ENCODE data around the gene CDH3. TPM values are rescaled to one million over a fixed set of nuclear protein-coding genes. Genes with fewer than 3 reads are reported as not detected.

CDH3 gene
- polyA plus RNA-seq, 2 of the 4 experiments (the other 2 are of a cell fraction) = 0.08 to 0.25 TPM

GRCh38 chr16:68704232-68704867, 59.2 kb downstream of the CDH3 start (continued):
- no peak for TF ChIP-seq HES2 (IDR thresholded peaks at IDR 0.05)
- TF ChIP-seq, protein P1, sequence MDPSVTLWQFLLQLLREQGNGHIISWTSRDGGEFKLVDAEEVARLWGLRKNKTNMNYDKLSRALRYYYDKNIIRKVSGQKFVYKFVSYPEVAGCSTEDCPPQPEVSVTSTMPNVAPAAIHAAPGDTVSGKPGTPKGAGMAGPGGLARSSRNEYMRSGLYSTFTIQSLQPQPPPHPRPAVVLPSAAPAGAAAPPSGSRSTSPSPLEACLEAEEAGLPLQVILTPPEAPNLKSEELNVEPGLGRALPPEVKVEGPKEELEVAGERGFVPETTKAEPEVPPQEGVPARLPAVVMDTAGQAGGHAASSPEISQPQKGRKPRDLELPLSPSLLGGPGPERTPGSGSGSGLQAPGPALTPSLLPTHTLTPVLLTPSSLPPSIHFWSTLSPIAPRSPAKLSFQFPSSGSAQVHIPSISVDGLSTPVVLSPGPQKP (IDR thresholded peaks at IDR 0.05; ENCODE audit: low read depth, low read length) = no peak
- TF ChIP-seq CBX8 (IDR thresholded peaks at IDR 0.05) = no peak
- TF ChIP-seq EHF (CRISPR knock-in tag; IDR thresholded peaks at IDR 0.05) = no peak
- no peak for TF ChIP-seq KDM1A (IDR thresholded peaks at IDR 0.05; ENCODE audit: low read depth)
- TF ChIP-seq HOXA7 (CRISPR knock-in tag; IDR thresholded peaks at IDR 0.05) = no peak
- TF ChIP-seq ZFP36 (IDR thresholded peaks at IDR 0.05; ENCODE audit: borderline replicate concordance, partially characterized antibody) = no peak
- TF ChIP-seq HMGXB4 (CRISPR knock-in tag; IDR thresholded peaks at IDR 0.05; ENCODE audit: borderline replicate concordance) = no peak
- TF ChIP-seq ESRRA (IDR thresholded peaks at IDR 0.05; ENCODE audit: borderline replicate concordance, low read length) = no peak
- no peak for TF ChIP-seq SREBF2 (IDR thresholded peaks at IDR 0.05)
- TF ChIP-seq POLR2AphosphoS2 (conservative IDR thresholded peaks at IDR 0.05; ENCODE audit: low read length) = no peak
- TF ChIP-seq RARB (CRISPR knock-in tag; IDR thresholded peaks at IDR 0.05) = no peak
- TF ChIP-seq E2F6 (IDR thresholded peaks at IDR 0.05; ENCODE audit: borderline replicate concordance, low read depth) = no peak
- TF ChIP-seq USF2 (IDR thresholded peaks at IDR 0.05) = no peak
- no peak for TF ChIP-seq ZSCAN20 (CRISPR knock-in tag; IDR thresholded peaks at IDR 0.05)
- no peak for TF ChIP-seq BHLHE40 (IDR thresholded peaks at IDR 0.05; ENCODE audit: low read depth, low read length)
- TF ChIP-seq SMC3 (IDR thresholded peaks at IDR 0.05) = peak; percentile 97
- TF ChIP-seq MAX (IDR thresholded peaks at IDR 0.05) = peak; percentile 39; the same call in 1 of the 2 replicates
- no peak for TF ChIP-seq RCOR1 (IDR thresholded peaks at IDR 0.05; ENCODE audit: low read depth, low read length)
- TF ChIP-seq CHD4 (IDR thresholded peaks at IDR 0.05; ENCODE audit: borderline replicate concordance) = no peak
- TF ChIP-seq MYC (IDR thresholded peaks at IDR 0.05; ENCODE audit: borderline replicate concordance, low read length) = peak; percentile 36; the same call in 1 of the 2 replicates
- TF ChIP-seq MAFK (IDR thresholded peaks at IDR 0.05; ENCODE audit: partially characterized antibody) = no peak
- no peak for TF ChIP-seq EHMT2 (IDR thresholded peaks at IDR 0.05; ENCODE audit: low read depth)
- peak; percentile 97 for TF ChIP-seq RAD21 (conservative IDR thresholded peaks at IDR 0.05 in 1 of 2, IDR thresholded peaks at IDR 0.05 in 1 of 2)
- TF ChIP-seq NR3C1 (IDR thresholded peaks at IDR 0.05) = no peak
- no peak for TF ChIP-seq CHD2 (IDR thresholded peaks at IDR 0.05; ENCODE audit: low read length, partially characterized antibody)
- no peak for TF ChIP-seq JUN (IDR thresholded peaks at IDR 0.05)
- TF ChIP-seq ZC3H11A (IDR thresholded peaks at IDR 0.05) = no peak
- TF ChIP-seq MAZ (IDR thresholded peaks at IDR 0.05; ENCODE audit: borderline replicate concordance, low read depth, low read length) = no peak
